Endothelial cell (in vitro differentiated cells): ENCODE data around the gene MPEG1. TPM values are rescaled to one million over a fixed set of nuclear protein-coding genes. Genes with fewer than 3 reads are reported as not detected.

Experiments used
- DNase-seq: peaks from one replicate; pipeline ENCODE4 v3.0.0; 2021; ENCODE audit warnings: low spot score
- H3K27ac Mint-ChIP-seq: one replicate; pipeline ENCODE4 v1.8.0; 2021; ENCODE audit warnings: mixed read lengths, inconsistent platforms; ENCODE audit not compliant: unreplicated experiment
- H3K27me3 Mint-ChIP-seq: one replicate; pipeline ENCODE4 v1.8.0; 2021; ENCODE audit warnings: mild to moderate bottlenecking, moderate library complexity, mixed read lengths, inconsistent platforms; ENCODE audit not compliant: unreplicated experiment
- H3K36me3 Mint-ChIP-seq: one replicate; pipeline ENCODE4 v1.8.0; 2021; ENCODE audit warnings: mild to moderate bottlenecking, low read depth, mixed read lengths, inconsistent platforms; ENCODE audit not compliant: unreplicated experiment
- H3K4me1 Mint-ChIP-seq: one replicate; pipeline ENCODE4 v1.8.0; 2021; ENCODE audit warnings: mild to moderate bottlenecking, mixed read lengths, inconsistent platforms; ENCODE audit not compliant: unreplicated experiment
- H3K4me3 Mint-ChIP-seq: one replicate; pipeline ENCODE4 v1.8.0; 2021; ENCODE audit warnings: mild to moderate bottlenecking, mixed read lengths, inconsistent platforms; ENCODE audit not compliant: unreplicated experiment
- H3K9me3 Mint-ChIP-seq: one replicate; pipeline ENCODE4 v1.8.0; 2021; ENCODE audit warnings: mixed read lengths, inconsistent platforms; ENCODE audit not compliant: unreplicated experiment
- total RNA-seq: library from RNA; stranded (reverse); fragmentation: NEBNext Ultra II Directional; extraction: Animal tissue kit (Norgen Biotek cat#: 25700); gene quantifications from one replicate; pipeline ENCODE4 v1.2.1, GENCODE V29; 2021; ENCODE audit not compliant: unreplicated experiment
- TF ChIP-seq, protein P1 (sequence below): fragments of 200-600 bp; sonication (generic); IDR thresholded peaks from one replicate; pipeline ENCODE4 v1.5.0; 2021; ENCODE audit warnings: antibody characterized with exemption; ENCODE audit not compliant: unreplicated experiment

Gene MPEG1
- total RNA-seq, 1 donor from 2014 or later: not detected

DNA sequence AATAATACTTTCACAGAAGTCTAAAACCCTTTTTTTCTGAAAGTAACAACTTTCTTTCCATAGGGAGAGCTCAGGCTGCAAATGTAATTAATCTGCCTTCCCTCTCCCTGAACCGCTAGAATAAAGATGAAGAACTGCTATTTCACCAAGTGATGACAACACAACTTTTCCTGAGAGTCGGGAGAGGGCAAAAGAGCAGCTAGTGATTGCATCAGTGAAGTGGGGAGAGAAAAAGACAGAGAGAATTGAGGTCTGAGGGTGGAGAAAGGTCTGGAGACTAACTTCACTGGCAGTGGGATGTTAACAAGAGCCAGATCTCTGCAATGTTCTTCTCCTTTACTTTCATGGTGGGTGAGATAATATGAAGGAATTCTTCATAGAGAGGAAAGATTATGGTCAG, 10.9 kb upstream of the MPEG1 start:
- Mint-ChIP-seq H3K9me3 (no peaks in the 10 kb centered on the region), H3K4me1 (no peaks in the 10 kb centered on the region), H3K27ac (no peak overlapping the region), H3K27me3 (no peaks in the 10 kb centered on the region), H3K36me3 (no peaks in the 10 kb centered on the region), H3K4me3 (no peak overlapping the region)
- TF ChIP-seq, protein P1, sequence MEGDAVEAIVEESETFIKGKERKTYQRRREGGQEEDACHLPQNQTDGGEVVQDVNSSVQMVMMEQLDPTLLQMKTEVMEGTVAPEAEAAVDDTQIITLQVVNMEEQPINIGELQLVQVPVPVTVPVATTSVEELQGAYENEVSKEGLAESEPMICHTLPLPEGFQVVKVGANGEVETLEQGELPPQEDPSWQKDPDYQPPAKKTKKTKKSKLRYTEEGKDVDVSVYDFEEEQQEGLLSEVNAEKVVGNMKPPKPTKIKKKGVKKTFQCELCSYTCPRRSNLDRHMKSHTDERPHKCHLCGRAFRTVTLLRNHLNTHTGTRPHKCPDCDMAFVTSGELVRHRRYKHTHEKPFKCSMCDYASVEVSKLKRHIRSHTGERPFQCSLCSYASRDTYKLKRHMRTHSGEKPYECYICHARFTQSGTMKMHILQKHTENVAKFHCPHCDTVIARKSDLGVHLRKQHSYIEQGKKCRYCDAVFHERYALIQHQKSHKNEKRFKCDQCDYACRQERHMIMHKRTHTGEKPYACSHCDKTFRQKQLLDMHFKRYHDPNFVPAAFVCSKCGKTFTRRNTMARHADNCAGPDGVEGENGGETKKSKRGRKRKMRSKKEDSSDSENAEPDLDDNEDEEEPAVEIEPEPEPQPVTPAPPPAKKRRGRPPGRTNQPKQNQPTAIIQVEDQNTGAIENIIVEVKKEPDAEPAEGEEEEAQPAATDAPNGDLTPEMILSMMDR: no peak
- DNase-seq: no peak

DNA sequence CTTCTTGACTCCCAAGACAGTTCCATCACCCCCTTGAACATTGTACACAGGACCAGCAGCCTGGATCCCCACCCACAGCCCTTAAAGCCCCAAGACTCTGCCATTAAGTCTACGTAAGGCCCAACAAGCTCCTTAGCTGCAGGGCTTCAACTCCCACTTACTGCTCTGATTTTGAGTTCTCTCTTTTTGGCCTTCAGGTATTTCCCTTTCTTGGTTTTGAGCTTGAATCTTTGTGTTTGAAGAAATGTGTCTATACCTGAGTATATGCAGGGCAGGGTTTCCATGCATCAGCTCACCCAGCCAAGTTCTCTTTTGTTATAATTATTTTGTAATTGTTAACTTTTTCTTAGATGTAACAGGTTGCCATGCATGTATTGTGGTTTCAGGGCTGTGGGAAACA, 10.4 kb upstream of the MPEG1 start:
- no peaks in the 10 kb centered on the region for H3K4me1 Mint-ChIP-seq
- H3K4me3 Mint-ChIP-seq: no peak overlapping the region

DNA sequence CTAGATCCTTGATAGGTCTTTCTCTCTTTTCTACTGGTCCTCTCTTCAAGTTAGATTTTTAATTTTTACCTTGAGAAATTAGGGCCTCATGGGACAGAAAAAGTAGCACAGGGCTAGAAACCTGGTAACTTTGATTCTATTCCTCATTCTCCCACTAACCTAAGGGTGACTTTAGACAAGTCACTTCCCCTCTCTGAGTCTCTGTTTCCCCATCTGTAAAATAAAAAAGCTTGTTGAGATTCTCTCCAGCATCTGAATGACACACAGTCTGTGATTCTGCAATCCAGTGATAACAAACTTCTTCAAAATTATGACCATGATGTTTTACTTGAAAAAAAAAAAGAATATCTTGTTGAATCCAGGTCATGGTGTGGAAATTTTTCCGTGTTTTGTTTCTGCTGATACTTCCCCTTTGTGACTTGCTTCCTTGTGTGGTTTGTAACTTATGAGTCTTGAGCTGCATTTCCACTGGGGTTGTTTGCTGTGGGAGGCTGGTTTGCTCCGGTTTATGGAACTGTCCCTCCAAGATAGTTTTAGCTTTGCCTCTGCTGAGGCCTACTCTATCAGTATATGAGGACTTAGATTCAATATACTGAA, 9.8 kb upstream of the MPEG1 start:
- Mint-ChIP-seq H3K4me3 (no peak overlapping the region), H3K4me1 (no peaks in the 10 kb centered on the region), H3K27me3 (no peaks in the 10 kb centered on the region), H3K9me3 (no peaks in the 10 kb centered on the region), H3K36me3 (no peaks in the 10 kb centered on the region), H3K27ac (no peak overlapping the region)
- DNase-seq: no peak
- TF ChIP-seq, protein P1: no peak

More for the DNA sequence above, 10.4 kb upstream of the MPEG1 start:
- no peak for DNase-seq
- H3K27ac Mint-ChIP-seq: no peak overlapping the region
- TF ChIP-seq, protein P1: no peak
- H3K27me3 Mint-ChIP-seq: no peaks in the 10 kb centered on the region
- H3K9me3 Mint-ChIP-seq: no peaks in the 10 kb centered on the region
- no peaks in the 10 kb centered on the region for H3K36me3 Mint-ChIP-seq

DNA sequence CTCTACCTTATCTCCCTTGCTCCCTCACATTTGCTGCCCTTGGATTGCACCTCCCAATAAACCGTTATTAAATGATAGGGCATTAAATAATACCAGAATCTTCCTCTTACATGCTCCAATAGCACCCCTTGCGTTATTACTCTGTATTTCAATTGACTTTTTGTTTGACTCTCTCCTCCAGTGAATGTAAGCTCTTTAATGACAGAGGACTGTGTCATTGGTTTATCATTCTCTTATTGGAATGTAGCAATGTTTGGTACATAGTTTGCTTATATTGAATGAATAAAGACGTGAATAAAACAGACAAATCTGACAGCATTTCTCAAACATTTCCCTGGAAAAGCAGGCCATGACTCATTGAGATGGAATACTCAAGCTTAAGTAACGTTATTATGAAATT, 8.7 kb upstream of the MPEG1 start:
- no peak overlapping the region for H3K4me3 Mint-ChIP-seq
- no peaks in the 10 kb centered on the region for H3K36me3 Mint-ChIP-seq
- no peaks in the 10 kb centered on the region for H3K27me3 Mint-ChIP-seq
- H3K9me3 Mint-ChIP-seq: no peaks in the 10 kb centered on the region
- H3K27ac Mint-ChIP-seq: no peak overlapping the region
- TF ChIP-seq, protein P1: no peak
- H3K4me1 Mint-ChIP-seq: no peaks in the 10 kb centered on the region
- DNase-seq: no peak

DNA sequence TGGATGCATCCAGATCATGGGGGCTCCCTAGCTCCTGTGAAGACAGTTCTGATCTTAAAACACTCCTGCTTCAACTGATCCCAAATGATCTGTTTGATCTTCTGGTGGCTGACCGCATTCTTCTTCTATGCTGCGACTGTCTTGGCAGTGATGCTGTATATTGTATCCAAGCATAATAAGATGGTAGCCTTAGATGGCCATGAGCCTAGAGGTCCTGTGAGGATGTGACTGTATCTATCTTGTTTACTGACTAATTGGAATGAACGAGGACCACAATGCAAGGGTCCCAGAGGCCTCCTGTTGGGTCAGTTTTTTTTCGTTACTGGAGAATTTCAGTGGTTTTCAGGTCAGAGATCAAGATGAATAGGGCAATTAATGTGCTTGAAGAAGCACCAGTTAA, 7.1 kb upstream of the MPEG1 start:
- no peaks in the 10 kb centered on the region for H3K27me3 Mint-ChIP-seq
- H3K4me3 Mint-ChIP-seq: no peak overlapping the region
- DNase-seq: no peak
- no peaks in the 10 kb centered on the region for H3K4me1 Mint-ChIP-seq
- H3K27ac Mint-ChIP-seq: no peak overlapping the region
- no peaks in the 10 kb centered on the region for H3K9me3 Mint-ChIP-seq
- TF ChIP-seq, protein P1: no peak
- no peaks in the 10 kb centered on the region for H3K36me3 Mint-ChIP-seq
